WTC11 (cell line): ENCODE data around the gene DNAJC3. TPM values are rescaled to one million over a fixed set of nuclear protein-coding genes. Genes with fewer than 3 reads are reported as not detected.

Experiments
- ATAC-seq: fragments of 200-7000 bp; cut with Tn5 transposase; 2 replicates; pipeline ENCODE4 v1.10.0; 2021; ENCODE audit warnings: mild to moderate bottlenecking, moderate library complexity
- CTCF ChIA-PET: fragments of 300-600 bp; sonication (Branson Sonifier 250); formaldehyde crosslinking; loops from one replicate; lab custom pipeline; 2021; ENCODE audit warnings: antibody characterized with exemption; lab: Charles Lee
- POLR2A ChIA-PET: fragments of 350-600 bp; sonication (Branson Sonifier 250); formaldehyde crosslinking; loops from one replicate; lab custom pipeline; 2021; ENCODE audit warnings: antibody characterized with exemption; lab: Charles Lee
- DNase-seq: peaks from one replicate; pipeline ENCODE4 v3.0.0; 2021; ENCODE audit warnings: low spot score
- H3K27ac Mint-ChIP-seq: 2 replicates; pipeline ENCODE4 v1.8.0; 2021; ENCODE audit warnings: mixed read lengths
- H3K27me3 Mint-ChIP-seq: 2 replicates; pipeline ENCODE4 v1.8.0; 2021; ENCODE audit warnings: low read depth, mild to moderate bottlenecking, moderate library complexity, mixed read lengths
- H3K36me3 Mint-ChIP-seq: 2 replicates; pipeline ENCODE4 v1.8.0; 2021; ENCODE audit warnings: mixed read lengths
- H3K4me1 Mint-ChIP-seq: 2 replicates; pipeline ENCODE4 v1.8.0; 2022; ENCODE audit warnings: mixed read lengths
- H3K4me3 Mint-ChIP-seq: 2 replicates; pipeline ENCODE4 v1.8.0; 2021; ENCODE audit warnings: mild to moderate bottlenecking, moderate library complexity, mixed read lengths
- H3K9me3 Mint-ChIP-seq: 2 replicates; pipeline ENCODE4 v1.8.0; 2021; ENCODE audit warnings: mixed read lengths
- CBFB ChIP-seq: sonication (generic); formaldehyde crosslinking; IDR thresholded peaks from 2 replicates; pipeline ENCODE4 v1.8.1; 2022; ENCODE audit warnings: mild to moderate bottlenecking, low read depth, missing genetic modification reagents
- CREB1 ChIP-seq: sonication (generic); formaldehyde crosslinking; IDR thresholded peaks from 2 replicates; pipeline ENCODE4 v1.8.0; 2023; ENCODE audit warnings: mild to moderate bottlenecking, missing genetic modification reagents
- CREM ChIP-seq: sonication (generic); formaldehyde crosslinking; IDR thresholded peaks from 2 replicates; pipeline ENCODE4 v1.8.1; 2022; ENCODE audit warnings: mild to moderate bottlenecking, missing genetic modification reagents, moderate library complexity
- ESRRA ChIP-seq: sonication (generic); formaldehyde crosslinking; IDR thresholded peaks from 2 replicates; pipeline ENCODE4 v1.8.1; 2022; ENCODE audit warnings: mild to moderate bottlenecking, missing genetic modification reagents, borderline replicate concordance
- GABPB1 ChIP-seq: sonication (generic); formaldehyde crosslinking; IDR thresholded peaks from 2 replicates; pipeline ENCODE4 v1.8.1; 2023; ENCODE audit warnings: mild to moderate bottlenecking, missing genetic modification reagents
- HMGA2 ChIP-seq: fragments of 250-450 bp; sonication (Bioruptor Pico); IDR thresholded peaks from 2 replicates; pipeline ENCODE4 v1.4.0; 2021; ENCODE audit warnings: mild to moderate bottlenecking, moderate library complexity
- NR2C2 ChIP-seq: sonication (generic); formaldehyde crosslinking; IDR thresholded peaks from 2 replicates; pipeline ENCODE4 v1.8.0; 2022; ENCODE audit warnings: mild to moderate bottlenecking, missing genetic modification reagents
- ZNF263 ChIP-seq: sonication (generic); formaldehyde crosslinking; IDR thresholded peaks from 2 replicates; pipeline ENCODE4 v1.8.1; 2022; ENCODE audit warnings: low read depth, mild to moderate bottlenecking, moderate library complexity, missing genetic modification reagents
- total RNA-seq: library from RNA; stranded (reverse); gene quantifications from 3 replicates; pipeline ENCODE4 v1.2.3, GENCODE V29; 2021
- TF ChIP-seq, protein P1 (sequence below): fragments of 250-450 bp; sonication (Bioruptor Pico); conservative IDR thresholded peaks from 2 replicates; pipeline ENCODE4 v1.9.0; 2021; ENCODE audit warnings: mild to moderate bottlenecking
- TF ChIP-seq, protein P2 (sequence below): sonication (generic); formaldehyde crosslinking; IDR thresholded peaks from 2 replicates; pipeline ENCODE4 v1.8.1; 2022; ENCODE audit warnings: low read depth, missing genetic modification reagents, borderline replicate concordance
- TF ChIP-seq, protein P3 (sequence below): sonication (generic); formaldehyde crosslinking; IDR thresholded peaks from 2 replicates; pipeline ENCODE4 v1.8.0; 2022; ENCODE audit warnings: mild to moderate bottlenecking, missing genetic modification reagents
- TF ChIP-seq, protein P4 (sequence below): fragments of 250-450 bp; sonication (Bioruptor Pico); IDR thresholded peaks from 2 replicates; pipeline ENCODE4 v1.9.0; 2021; ENCODE audit warnings: mild to moderate bottlenecking, borderline replicate concordance
- TF ChIP-seq, protein P5 (sequence below): sonication (generic); formaldehyde crosslinking; IDR thresholded peaks from 2 replicates; pipeline ENCODE4 v1.8.1; 2023; ENCODE audit warnings: mild to moderate bottlenecking, missing genetic modification reagents

The DNAJC3 gene
- total RNA-seq, 1 experiment from 2014 or later: 20.0 TPM

DNA sequence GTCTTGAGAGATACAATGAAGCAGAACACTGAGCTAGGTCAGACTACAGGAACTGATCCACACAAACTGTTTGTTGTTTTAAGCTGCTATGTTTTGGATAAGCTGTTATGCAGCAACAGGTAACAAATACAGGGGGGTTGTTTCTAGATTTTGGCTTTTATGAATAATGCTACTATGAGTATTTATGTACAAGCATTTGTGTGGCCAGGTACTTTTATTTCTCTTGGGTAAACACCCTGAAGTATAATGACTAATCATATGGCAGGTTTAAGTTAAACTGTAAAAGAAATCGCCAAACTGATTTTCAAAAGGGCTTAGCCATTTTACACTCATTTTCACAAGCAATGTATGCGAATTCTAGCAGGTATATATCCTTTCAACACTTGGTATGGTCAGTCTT is 166.0 kb downstream of the DNAJC3 start:
- Mint-ChIP-seq H3K27me3 (0 out of 2 replicates have a peak, but pooled peaks cover 4% of the 10 kb centered on the region), H3K4me3 (no peak overlapping the region), H3K9me3 (peaks cover 64% of the 10 kb centered on the region), H3K27ac (no peak overlapping the region), H3K4me1 (no peaks in the 10 kb centered on the region), H3K36me3 (peaks cover 68% of the 10 kb centered on the region)
- DNase-seq: no peak
- TF ChIP-seq, protein P1, sequence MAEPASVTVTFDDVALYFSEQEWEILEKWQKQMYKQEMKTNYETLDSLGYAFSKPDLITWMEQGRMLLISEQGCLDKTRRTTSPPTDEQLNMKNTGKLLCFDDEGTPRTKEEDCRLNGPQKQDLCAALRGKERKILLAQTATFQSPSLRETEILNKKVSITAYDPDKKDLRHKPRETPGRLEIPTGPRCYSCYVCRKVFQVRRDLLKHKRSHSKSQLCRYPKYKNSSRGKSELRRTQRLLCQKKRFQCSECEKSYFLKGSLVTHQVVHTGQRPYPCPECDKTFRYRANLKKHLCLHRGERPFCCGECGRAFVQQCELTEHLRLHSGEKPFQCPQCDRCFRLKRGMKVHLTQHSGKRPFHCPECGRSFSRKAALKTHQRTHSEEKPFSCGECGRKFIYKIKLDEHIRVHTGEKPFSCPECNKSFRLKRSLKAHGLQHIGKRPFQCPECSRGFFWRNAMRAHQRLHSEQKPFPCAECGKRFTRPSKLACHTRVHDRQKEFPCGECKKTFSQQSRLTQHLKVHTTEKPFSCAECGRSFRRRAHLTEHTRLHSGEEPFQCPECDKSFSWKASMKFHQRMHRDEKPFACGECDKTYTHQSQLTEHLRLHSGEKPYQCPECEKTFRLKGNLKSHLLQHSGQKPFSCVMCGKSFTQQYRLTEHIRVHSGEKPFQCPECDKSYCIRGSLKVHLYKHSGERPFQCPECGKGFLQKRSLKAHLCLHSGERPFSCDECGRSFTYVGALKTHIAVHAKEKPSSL (CRISPR knock-in tag): no peak
- TF ChIP-seq CBFB (CRISPR knock-in tag) (no peak), CREM (CRISPR knock-in tag) (no peak), GABPB1 (CRISPR knock-in tag) (no peak), NR2C2 (CRISPR knock-in tag) (no peak), HMGA2 (CRISPR knock-in tag) (no peak), ESRRA (CRISPR knock-in tag) (no peak), ZNF263 (CRISPR knock-in tag) (no peak), CREB1 (CRISPR knock-in tag) (no peak)
- TF ChIP-seq, protein P2, sequence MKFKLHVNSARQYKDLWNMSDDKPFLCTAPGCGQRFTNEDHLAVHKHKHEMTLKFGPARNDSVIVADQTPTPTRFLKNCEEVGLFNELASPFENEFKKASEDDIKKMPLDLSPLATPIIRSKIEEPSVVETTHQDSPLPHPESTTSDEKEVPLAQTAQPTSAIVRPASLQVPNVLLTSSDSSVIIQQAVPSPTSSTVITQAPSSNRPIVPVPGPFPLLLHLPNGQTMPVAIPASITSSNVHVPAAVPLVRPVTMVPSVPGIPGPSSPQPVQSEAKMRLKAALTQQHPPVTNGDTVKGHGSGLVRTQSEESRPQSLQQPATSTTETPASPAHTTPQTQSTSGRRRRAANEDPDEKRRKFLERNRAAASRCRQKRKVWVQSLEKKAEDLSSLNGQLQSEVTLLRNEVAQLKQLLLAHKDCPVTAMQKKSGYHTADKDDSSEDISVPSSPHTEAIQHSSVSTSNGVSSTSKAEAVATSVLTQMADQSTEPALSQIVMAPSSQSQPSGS (CRISPR knock-in tag): no peak
- TF ChIP-seq, protein P3, sequence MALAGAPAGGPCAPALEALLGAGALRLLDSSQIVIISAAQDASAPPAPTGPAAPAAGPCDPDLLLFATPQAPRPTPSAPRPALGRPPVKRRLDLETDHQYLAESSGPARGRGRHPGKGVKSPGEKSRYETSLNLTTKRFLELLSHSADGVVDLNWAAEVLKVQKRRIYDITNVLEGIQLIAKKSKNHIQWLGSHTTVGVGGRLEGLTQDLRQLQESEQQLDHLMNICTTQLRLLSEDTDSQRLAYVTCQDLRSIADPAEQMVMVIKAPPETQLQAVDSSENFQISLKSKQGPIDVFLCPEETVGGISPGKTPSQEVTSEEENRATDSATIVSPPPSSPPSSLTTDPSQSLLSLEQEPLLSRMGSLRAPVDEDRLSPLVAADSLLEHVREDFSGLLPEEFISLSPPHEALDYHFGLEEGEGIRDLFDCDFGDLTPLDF (CRISPR knock-in tag): no peak
- TF ChIP-seq, protein P4, sequence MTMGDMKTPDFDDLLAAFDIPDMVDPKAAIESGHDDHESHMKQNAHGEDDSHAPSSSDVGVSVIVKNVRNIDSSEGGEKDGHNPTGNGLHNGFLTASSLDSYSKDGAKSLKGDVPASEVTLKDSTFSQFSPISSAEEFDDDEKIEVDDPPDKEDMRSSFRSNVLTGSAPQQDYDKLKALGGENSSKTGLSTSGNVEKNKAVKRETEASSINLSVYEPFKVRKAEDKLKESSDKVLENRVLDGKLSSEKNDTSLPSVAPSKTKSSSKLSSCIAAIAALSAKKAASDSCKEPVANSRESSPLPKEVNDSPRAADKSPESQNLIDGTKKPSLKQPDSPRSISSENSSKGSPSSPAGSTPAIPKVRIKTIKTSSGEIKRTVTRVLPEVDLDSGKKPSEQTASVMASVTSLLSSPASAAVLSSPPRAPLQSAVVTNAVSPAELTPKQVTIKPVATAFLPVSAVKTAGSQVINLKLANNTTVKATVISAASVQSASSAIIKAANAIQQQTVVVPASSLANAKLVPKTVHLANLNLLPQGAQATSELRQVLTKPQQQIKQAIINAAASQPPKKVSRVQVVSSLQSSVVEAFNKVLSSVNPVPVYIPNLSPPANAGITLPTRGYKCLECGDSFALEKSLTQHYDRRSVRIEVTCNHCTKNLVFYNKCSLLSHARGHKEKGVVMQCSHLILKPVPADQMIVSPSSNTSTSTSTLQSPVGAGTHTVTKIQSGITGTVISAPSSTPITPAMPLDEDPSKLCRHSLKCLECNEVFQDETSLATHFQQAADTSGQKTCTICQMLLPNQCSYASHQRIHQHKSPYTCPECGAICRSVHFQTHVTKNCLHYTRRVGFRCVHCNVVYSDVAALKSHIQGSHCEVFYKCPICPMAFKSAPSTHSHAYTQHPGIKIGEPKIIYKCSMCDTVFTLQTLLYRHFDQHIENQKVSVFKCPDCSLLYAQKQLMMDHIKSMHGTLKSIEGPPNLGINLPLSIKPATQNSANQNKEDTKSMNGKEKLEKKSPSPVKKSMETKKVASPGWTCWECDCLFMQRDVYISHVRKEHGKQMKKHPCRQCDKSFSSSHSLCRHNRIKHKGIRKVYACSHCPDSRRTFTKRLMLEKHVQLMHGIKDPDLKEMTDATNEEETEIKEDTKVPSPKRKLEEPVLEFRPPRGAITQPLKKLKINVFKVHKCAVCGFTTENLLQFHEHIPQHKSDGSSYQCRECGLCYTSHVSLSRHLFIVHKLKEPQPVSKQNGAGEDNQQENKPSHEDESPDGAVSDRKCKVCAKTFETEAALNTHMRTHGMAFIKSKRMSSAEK: no peak
- TF ChIP-seq, protein P5, sequence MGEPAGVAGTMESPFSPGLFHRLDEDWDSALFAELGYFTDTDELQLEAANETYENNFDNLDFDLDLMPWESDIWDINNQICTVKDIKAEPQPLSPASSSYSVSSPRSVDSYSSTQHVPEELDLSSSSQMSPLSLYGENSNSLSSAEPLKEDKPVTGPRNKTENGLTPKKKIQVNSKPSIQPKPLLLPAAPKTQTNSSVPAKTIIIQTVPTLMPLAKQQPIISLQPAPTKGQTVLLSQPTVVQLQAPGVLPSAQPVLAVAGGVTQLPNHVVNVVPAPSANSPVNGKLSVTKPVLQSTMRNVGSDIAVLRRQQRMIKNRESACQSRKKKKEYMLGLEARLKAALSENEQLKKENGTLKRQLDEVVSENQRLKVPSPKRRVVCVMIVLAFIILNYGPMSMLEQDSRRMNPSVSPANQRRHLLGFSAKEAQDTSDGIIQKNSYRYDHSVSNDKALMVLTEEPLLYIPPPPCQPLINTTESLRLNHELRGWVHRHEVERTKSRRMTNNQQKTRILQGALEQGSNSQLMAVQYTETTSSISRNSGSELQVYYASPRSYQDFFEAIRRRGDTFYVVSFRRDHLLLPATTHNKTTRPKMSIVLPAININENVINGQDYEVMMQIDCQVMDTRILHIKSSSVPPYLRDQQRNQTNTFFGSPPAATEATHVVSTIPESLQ (CRISPR knock-in tag): no peak
- ChIA-PET CTCF (interaction anchor here (1.9 kb wide), 1 partner anchor 9 kb away, joined by 8 read pairs; no protein-coding TSS in a partner anchor), POLR2A (no interaction called here)
- no peak for ATAC-seq

Other genes starting within 250 kb of the DNAJC3 start
- 24.7 to 29.6 TPM (median 29.5 TPM) in 3 replicates for gene CLDN10, start 124.4 kb upstream of the DNAJC3 start, total RNA-seq
- 31.0 to 33.5 TPM (median 32.0 TPM) in 3 replicates for gene DZIP1, start 32.4 kb upstream of the DNAJC3 start, total RNA-seq